GM12878 (cell line): Measurements from ENCODE around the gene ANAPC5. TPM values are rescaled to one million over a fixed set of nuclear protein-coding genes. Genes with fewer than 3 reads are reported as not detected.

Experiments
- ATF7 ChIP-seq: fragments of 450-650 bp; IDR thresholded peaks from 2 replicates; pipeline ENCODE4 v1.6.1; 2016; ENCODE audit warnings: low read depth, mild to moderate bottlenecking
- BACH1 ChIP-seq: fragments of 450-650 bp; IDR thresholded peaks from 2 replicates; pipeline ENCODE4 v1.6.1; 2017; ENCODE audit warnings: mild to moderate bottlenecking, borderline replicate concordance
- BHLHE40 ChIP-seq, 2 experiments: fragments of 450-650 bp in 1 of 2; IDR thresholded peaks; 2 replicates each; pipeline ENCODE4 v1.6.1; 2011 to 2017; ENCODE audit warnings: low read depth in 2 of 2, borderline replicate concordance in 1 of 2, improper control_type of control experiment in 1 of 2, low read length in 1 of 2, mild to moderate bottlenecking in 1 of 2
- BRCA1 ChIP-seq: IDR thresholded peaks from 2 replicates; pipeline ENCODE4 v1.6.1; 2011; ENCODE audit warnings: low read depth, low read length, improper control_type of control experiment
- DPF2 ChIP-seq: fragments of 450-650 bp; IDR thresholded peaks from 2 replicates; pipeline ENCODE4 v1.6.1; 2017; ENCODE audit warnings: mild to moderate bottlenecking
- EED ChIP-seq: sonication (generic); IDR thresholded peaks from 2 replicates; pipeline ENCODE4 v1.6.1; 2016; ENCODE audit warnings: antibody characterized with exemption, low read depth
- IKZF2 ChIP-seq, 2 experiments: fragments of 450-650 bp; IDR thresholded peaks; 2 replicates each; pipeline ENCODE4 v1.6.1; 2017; ENCODE audit warnings: mild to moderate bottlenecking in 2 of 2, moderate library complexity in 2 of 2
- JUNB ChIP-seq: IDR thresholded peaks from 2 replicates; pipeline ENCODE4 v1.6.1; 2016; ENCODE audit warnings: antibody characterized with exemption, mild to moderate bottlenecking
- MEF2B ChIP-seq: fragments of 450-650 bp; IDR thresholded peaks from 2 replicates; pipeline ENCODE4 v1.6.1; 2018; ENCODE audit warnings: mild to moderate bottlenecking, moderate library complexity; ENCODE audit not compliant: partially characterized antibody, poor library complexity, severe bottlenecking
- MTA2 ChIP-seq: fragments of 450-650 bp; IDR thresholded peaks from 2 replicates; pipeline ENCODE4 v1.6.1; 2016; ENCODE audit warnings: low read depth, mild to moderate bottlenecking, moderate library complexity
- MTA3 ChIP-seq: IDR thresholded peaks from 2 replicates; pipeline ENCODE4 v1.6.1; 2012; ENCODE audit warnings: low read length, inconsistent platforms, borderline replicate concordance
- MXI1 ChIP-seq: fragments of 150-350 bp; IDR thresholded peaks from 2 replicates; pipeline ENCODE4 v1.6.1; 2011; ENCODE audit warnings: low read depth, mild to moderate bottlenecking, inconsistent platforms, low read length, improper control_type of control experiment
- NFIC ChIP-seq: IDR thresholded peaks from 2 replicates; pipeline ENCODE4 v1.6.1; 2012; ENCODE audit warnings: low read depth, mild to moderate bottlenecking, inconsistent platforms, low read length, moderate library complexity
- NR2F1 ChIP-seq: fragments of 450-650 bp; conservative IDR thresholded peaks from 2 replicates; pipeline ENCODE4 v1.6.1; 2017; ENCODE audit warnings: mild to moderate bottlenecking
- PAX8 ChIP-seq: fragments of 450-650 bp; IDR thresholded peaks from 2 replicates; pipeline ENCODE4 v1.6.1; 2017; ENCODE audit warnings: mild to moderate bottlenecking, moderate library complexity
- POLR2A ChIP-seq: IDR thresholded peaks from 2 replicates; pipeline ENCODE4 v1.6.1; 2011; ENCODE audit warnings: low read depth, mild to moderate bottlenecking, low read length
- SMAD5 ChIP-seq: IDR thresholded peaks from 2 replicates; pipeline ENCODE4 v1.6.1; 2016; ENCODE audit warnings: antibody characterized with exemption, low read depth
- YY1 ChIP-seq: IDR thresholded peaks from 2 replicates; pipeline ENCODE4 v1.6.1; 2011; ENCODE audit warnings: low read depth, mild to moderate bottlenecking, low read length
- ZNF207 ChIP-seq: fragments of 450-650 bp; IDR thresholded peaks from 2 replicates; pipeline ENCODE4 v1.6.1; 2014; ENCODE audit warnings: antibody characterized with exemption, mild to moderate bottlenecking, borderline replicate concordance
- ZNF592 ChIP-seq: fragments of 450-650 bp; IDR thresholded peaks from 2 replicates; pipeline ENCODE4 v1.6.1; 2017; ENCODE audit warnings: mild to moderate bottlenecking, moderate library complexity
- ZSCAN29 ChIP-seq: fragments of 450-650 bp; IDR thresholded peaks from 2 replicates; pipeline ENCODE4 v1.6.1; 2017; ENCODE audit warnings: mild to moderate bottlenecking, moderate library complexity
- polyA plus RNA-seq, 11 experiments: library from polyadenylated mRNA; depleted of rRNA in 4 of 11; unstranded in 6 of 11; stranded (reverse) in 5 of 11; fragments of >200 nt; fragmentation: Nextera tagmentation in 4 of 11; fragmentation: Illumina TruSeq in 1 of 11; extraction: Ambion mirVana in 4 of 11; extraction: Trizol in 1 of 11; gene quantifications; 1 replicate in 1 of 11; 2 replicates in 10 of 11; pipeline versions ENCODE4 v1.2.1 to v1.2.3, GENCODE V29; 2011 to 2016; ENCODE audit warnings: inconsistent platforms in 2 of 11, missing spikeins in 2 of 11, low read depth in 1 of 11
- total RNA-seq, 4 experiments: library from RNA; depleted of rRNA in 3 of 4; stranded (reverse); fragments of >200 nt in 3 of 4; fragmentation: Illumina TruSeq in 1 of 4; extraction: Trizol in 1 of 4; gene quantifications; 2 replicates each; pipeline versions ENCODE4 v1.2.1 to v1.2.3, GENCODE V29; 2013 to 2021
- TF ChIP-seq, protein P1 (sequence below): fragments of 150-350 bp; IDR thresholded peaks from 2 replicates; pipeline ENCODE4 v1.6.1; 2016; ENCODE audit warnings: low read depth, low read length
- TF ChIP-seq, protein P2 (sequence below): IDR thresholded peaks from 2 replicates; pipeline ENCODE4 v1.6.1; 2012; ENCODE audit warnings: low read depth, low read length, improper control_type of control experiment
- TF ChIP-seq, protein P3 (sequence below): IDR thresholded peaks from 2 replicates; pipeline ENCODE4 v1.6.1; 2011; ENCODE audit warnings: low read depth, mild to moderate bottlenecking, low read length, moderate library complexity, borderline replicate concordance; ENCODE audit errors: extremely low read depth

Gene ANAPC5
- total and polyA plus RNA-seq, 10 of the 15 experiments (the other 5 are each of a cell fraction or from before 2014, with no cell fraction given) = 102 to 227 (median 166) TPM

DNA sequence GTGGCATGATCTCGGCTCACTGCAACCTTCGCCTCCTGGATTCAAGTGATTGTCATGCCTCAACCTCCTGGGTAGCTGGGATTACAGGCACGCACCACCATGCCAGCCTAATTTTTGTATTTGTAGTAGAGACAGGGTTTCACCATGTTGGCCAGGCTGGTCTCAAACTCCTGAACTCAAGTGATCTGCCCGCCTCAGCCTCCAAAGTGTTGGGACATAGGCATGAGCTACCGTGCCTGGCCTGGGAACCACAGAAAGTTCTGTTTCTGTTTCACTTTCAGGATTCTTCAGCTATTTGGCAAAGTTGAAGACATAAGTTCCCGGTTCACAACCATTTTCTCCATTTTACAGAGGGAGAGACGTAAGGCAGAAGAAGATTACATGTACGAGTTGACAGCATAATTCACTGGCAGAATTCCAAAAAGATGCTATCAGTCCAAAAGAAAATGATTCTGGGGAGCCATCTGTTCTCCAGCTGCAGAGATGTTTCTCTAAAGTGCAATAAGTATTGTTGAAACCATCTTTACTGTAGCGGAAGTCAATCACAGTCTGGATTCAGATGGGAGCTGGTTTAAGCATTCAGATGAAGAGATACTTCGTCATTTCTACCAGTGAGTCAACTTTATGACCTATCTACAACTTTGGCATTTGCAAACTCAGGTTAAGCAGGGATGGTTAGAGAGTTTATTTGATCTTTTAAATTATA is 39.6 kb upstream of the ANAPC5 start (continued):
- TF ChIP-seq, protein P1, sequence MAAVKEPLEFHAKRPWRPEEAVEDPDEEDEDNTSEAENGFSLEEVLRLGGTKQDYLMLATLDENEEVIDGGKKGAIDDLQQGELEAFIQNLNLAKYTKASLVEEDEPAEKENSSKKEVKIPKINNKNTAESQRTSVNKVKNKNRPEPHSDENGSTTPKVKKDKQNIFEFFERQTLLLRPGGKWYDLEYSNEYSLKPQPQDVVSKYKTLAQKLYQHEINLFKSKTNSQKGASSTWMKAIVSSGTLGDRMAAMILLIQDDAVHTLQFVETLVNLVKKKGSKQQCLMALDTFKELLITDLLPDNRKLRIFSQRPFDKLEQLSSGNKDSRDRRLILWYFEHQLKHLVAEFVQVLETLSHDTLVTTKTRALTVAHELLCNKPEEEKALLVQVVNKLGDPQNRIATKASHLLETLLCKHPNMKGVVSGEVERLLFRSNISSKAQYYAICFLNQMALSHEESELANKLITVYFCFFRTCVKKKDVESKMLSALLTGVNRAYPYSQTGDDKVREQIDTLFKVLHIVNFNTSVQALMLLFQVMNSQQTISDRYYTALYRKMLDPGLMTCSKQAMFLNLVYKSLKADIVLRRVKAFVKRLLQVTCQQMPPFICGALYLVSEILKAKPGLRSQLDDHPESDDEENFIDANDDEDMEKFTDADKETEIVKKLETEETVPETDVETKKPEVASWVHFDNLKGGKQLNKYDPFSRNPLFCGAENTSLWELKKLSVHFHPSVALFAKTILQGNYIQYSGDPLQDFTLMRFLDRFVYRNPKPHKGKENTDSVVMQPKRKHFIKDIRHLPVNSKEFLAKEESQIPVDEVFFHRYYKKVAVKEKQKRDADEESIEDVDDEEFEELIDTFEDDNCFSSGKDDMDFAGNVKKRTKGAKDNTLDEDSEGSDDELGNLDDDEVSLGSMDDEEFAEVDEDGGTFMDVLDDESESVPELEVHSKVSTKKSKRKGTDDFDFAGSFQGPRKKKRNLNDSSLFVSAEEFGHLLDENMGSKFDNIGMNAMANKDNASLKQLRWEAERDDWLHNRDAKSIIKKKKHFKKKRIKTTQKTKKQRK = no peak
- TF ChIP-seq ATF7 = peak; percentile 24; the same call in 1 of the 2 replicates
- TF ChIP-seq, protein P2, sequence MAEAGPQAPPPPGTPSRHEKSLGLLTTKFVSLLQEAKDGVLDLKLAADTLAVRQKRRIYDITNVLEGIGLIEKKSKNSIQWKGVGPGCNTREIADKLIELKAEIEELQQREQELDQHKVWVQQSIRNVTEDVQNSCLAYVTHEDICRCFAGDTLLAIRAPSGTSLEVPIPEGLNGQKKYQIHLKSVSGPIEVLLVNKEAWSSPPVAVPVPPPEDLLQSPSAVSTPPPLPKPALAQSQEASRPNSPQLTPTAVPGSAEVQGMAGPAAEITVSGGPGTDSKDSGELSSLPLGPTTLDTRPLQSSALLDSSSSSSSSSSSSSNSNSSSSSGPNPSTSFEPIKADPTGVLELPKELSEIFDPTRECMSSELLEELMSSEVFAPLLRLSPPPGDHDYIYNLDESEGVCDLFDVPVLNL = no peak
- TF ChIP-seq ZNF592 = no peak
- TF ChIP-seq JUNB = peak; percentile 59
- TF ChIP-seq BACH1 = no peak
- no peak for TF ChIP-seq NR2F1
- no peak for TF ChIP-seq BRCA1
- no peak for TF ChIP-seq MEF2B
- TF ChIP-seq MXI1 = no peak
- no peak for TF ChIP-seq MTA2
- no peak for TF ChIP-seq POLR2A
- no peak for TF ChIP-seq DPF2
- no peak for TF ChIP-seq IKZF2 (IDR thresholded peaks at IDR 0.05)
- TF ChIP-seq MTA3 = no peak
- TF ChIP-seq ZSCAN29 = no peak
- TF ChIP-seq BHLHE40 (IDR thresholded peaks at IDR 0.05; ENCODE audit: borderline replicate concordance in 1 of 2, low read depth in 2 of 2, low read length in 1 of 2) = peak in 1 of 2 experiments; percentile 42; a peak in 1 of 4 replicates
- TF ChIP-seq EED = 0 out of 2 replicates have a peak, but pooled peaks have one; percentile 36
- TF ChIP-seq NFIC = 0 out of 2 replicates have a peak, but pooled peaks have one; percentile 40
- TF ChIP-seq SMAD5 = no peak
- TF ChIP-seq PAX8 = no peak
- TF ChIP-seq ZNF207 = no peak
- TF ChIP-seq YY1 = peak; percentile 31; the same call in 1 of the 2 replicates
- TF ChIP-seq, protein P3, sequence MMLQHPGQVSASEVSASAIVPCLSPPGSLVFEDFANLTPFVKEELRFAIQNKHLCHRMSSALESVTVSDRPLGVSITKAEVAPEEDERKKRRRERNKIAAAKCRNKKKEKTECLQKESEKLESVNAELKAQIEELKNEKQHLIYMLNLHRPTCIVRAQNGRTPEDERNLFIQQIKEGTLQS = no peak
